Activated naive CD4-positive, alpha-beta T cell (primary cell): ENCODE results near the gene ZNF490.
A peak's percentile ranks its signal among the peaks of the same experiment; 100 is the strongest.
"Not testable (repeated sequence)": the region's sequence is repeated elsewhere in the genome, so short reads cannot be mapped to it uniquely, and the experiment has no call there.

Experiments used
- DNase-seq, 4 experiments: peaks; one replicate each; lab custom pipeline; 2025; lab: John Stamatoyannopoulos, UW

ZNF490 gene

DNA sequence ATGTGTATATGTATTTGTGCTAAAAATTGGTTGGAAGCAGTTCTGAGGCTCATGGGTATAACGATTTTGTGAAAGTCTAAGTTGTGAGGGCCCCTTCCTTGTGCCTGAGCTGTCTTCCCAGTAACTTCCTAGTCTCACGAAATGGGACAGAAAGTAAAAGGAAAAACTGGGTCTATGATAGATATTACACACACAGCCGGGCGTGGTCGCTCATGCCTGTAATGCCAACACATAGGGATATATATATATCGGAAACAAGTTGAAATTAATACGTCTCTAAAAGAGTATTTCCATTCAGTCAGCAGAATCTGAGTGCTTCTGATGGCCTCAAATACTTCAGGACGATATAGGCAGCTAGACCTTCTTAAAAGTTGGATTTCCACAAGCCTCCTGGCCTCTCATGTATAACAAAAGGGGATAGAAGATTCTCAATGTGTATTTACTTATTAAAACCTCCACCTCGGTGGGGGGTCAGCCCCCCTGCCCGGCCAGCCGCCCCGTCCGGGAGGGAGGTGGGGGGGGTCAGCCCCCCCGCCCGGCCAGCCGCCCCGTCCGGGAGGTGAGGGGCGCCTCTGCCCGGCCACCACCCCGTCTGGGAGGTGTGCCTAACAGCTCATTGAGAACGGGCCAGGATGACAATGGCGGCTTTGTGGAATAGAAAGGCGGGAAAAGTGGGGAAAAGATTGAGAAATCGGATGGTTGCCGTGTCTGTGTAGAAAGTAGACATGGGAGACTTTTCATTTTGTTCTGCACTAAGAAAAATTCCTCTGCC lies 10.8 kb upstream of the ZNF490 start:
- DNase-seq = not testable (repeated sequence)

GRCh38 chr19:12617646-12618045 lies 7.0 kb upstream of the ZNF490 start:
- DNase-seq = no peak

DNA sequence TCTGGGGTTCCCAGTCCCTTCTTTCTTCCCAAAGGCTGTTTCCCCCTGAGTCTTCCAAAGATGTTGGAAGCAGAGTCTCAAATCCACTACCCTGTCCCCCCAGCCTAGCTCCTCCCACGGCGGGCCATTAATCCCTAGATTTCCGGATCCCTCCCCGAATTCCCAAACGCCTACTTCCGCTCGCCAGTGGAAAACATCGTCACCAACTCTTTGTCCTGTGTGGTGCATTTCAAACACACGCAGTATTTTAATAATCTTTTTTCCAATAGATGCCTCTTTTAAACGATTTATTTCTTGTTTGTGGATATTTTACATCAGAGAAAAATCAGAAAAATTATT lies 717 bp upstream of the ZNF490 start:
- DNase-seq = no peak

- no peak for DNase-seq
Observed at GRCh38 chr19:12607631-12608030, 3.0 kb downstream of the ZNF490 start.

DNA sequence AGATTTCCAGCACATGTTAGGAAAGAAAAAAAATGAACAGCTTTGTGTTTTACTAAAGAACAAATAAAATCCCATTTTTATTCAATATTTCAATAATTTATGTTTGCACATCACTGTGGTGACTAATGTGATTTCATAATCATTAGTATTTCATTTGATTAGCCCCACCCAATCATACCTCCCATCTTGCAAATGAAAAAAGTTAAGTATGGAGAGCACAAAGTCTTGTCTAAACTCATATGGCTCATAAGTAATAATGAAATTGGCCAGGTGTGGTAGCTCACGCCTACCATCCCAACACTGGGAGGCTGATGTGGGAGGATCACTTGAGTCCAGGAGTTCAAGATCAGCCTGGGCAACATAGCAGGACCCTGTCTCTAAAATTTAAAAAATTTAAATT lies 3.8 kb downstream of the ZNF490 start:
- no peak for DNase-seq

GRCh38 chr19:12603714-12604113 lies 6.9 kb downstream of the ZNF490 start:
- no peak for DNase-seq

DNA sequence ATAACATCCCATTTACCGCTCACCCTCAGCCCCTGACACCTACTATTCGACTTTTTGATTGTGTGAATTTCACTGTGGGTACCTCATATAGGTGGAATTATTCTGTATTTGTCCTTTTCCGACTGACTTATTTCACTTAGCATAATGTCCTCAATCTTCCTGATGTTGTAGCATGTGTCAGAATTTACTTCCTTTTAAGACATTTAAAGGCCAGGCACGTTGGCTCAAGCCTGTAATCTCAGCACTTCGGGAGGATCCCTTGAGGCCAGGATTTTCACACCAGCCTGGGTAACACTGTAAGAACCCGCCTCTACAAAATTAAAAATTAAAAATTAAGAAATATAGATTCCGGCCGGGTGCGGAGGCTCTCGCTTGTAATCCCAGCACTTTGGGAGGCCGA lies 13.0 kb downstream of the ZNF490 start:
- DNase-seq = no peak

GRCh38 chr19:12596927-12597548 lies 13.6 kb downstream of the ZNF490 start:
- no peak for DNase-seq

- no peak for DNase-seq
Observed at GRCh38 chr19:12596485-12596884, 14.1 kb downstream of the ZNF490 start.

- no peak for DNase-seq
Observed at GRCh38 chr19:12581100-12581499, 29.5 kb downstream of the ZNF490 start.

DNA sequence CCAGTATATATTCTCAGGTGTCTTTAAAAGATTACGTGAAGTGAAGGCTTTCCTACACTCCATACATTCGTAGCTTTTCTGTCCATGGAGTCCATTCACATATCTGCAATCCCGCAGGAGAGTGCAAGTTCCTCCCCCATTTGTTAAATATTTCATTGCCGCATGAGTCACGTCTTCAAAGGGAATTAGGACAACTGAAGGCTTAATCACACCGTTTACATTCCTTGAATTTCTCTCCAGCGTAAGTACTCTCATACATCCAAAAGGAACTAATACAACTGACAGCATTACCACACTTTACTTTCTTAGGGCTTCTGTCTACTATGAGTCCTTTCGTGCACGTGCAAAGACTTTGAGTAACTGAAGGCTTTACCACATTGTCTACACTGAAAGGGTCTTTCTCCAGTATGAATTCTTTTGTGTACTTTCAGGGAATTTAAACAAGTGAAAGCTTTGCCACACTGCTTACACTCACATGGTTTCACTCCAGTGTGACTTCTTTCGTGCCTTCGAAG lies 30.4 kb downstream of the ZNF490 start:
- no peak for DNase-seq

- no peak for DNase-seq
Observed at GRCh38 chr19:12578641-12579040, 32.0 kb downstream of the ZNF490 start.

DNA sequence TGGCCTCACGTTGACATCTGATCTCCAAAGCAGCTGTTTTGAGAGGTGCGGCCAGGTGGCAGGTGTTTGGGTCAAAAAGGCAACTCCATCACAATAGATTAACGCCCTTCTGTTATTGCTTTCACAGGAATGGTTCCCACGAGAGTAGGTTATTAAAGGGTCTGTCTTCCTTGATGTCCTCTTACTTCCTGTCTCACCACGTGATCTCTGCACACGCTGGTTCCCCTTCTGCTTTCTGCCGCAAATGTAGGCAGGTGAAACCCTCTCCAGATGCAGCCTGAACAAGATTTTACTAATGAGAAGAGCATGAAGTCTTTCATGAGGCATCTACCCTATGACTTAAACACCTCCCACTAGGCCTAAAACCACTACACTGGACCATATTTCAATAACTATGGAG lies 36.6 kb downstream of the ZNF490 start:
- no peak for DNase-seq

GRCh38 chr19:12567951-12568350 lies 42.7 kb downstream of the ZNF490 start:
- DNase-seq = no peak

DNA sequence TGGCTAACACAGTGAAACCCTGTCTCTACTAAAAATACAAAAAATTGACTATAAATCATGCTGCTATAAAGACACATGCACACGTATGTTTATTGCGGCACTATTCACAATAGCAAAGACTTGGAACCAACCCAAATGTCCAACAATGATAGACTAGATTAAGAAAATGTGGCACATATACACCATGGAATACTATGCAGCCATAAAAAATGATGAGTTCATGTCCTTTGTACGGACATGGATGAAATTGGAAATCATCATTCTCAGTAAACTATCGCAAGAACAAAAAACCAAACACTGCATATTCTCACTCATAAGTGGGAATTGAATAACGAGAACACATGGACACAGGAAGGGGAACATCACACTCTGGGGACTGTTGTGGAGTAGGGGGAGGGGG lies 44.2 kb downstream of the ZNF490 start:
- not testable (repeated sequence) for DNase-seq

DNA sequence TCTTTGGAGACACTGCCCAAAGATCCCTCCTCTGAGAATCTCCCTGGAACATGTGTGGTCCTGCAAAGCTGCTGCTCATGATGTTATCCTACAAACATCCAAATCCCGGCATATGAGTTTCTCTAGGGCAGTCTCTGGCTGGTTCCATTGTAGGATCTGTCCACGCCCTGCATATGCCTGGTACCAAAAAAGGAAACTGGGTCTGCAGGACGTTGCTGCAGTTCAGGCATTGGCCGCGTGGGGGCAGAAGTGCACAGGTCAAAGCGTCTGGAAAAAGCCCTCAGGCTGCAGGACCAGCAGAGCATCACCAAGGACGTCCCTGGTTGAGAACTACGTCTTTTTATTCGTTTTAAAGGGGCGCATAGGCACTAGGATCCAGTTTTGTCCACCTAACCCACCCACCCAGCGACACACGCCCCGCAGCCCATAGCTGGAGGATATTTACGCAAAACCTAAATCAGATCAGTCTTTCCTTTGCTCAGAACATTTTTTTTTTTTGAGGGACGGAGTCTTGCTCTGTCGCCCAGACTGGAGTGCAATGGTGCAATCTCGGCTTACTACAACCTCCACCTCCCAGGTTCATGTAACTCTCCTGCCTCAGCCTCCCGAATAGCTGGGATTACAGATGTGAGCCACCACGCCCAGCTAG lies 46.5 kb downstream of the ZNF490 start:
- peak; percentile 92 to 98 (median 94) for DNase-seq

GRCh38 chr19:12555456-12555930 lies 55.1 kb downstream of the ZNF490 start:
- no peak for DNase-seq

GRCh38 chr19:12551060-12551832 lies 59.4 kb downstream of the ZNF490 start, which contains the start of gene ZNF564:
Gene ZNF564, minus strand, starts transcription at chr19:12551482. Its CDS starts 150 bp downstream, at chr19:12551332.
- DNase-seq = peak; percentile 66 to 83 (median 78)

DNA sequence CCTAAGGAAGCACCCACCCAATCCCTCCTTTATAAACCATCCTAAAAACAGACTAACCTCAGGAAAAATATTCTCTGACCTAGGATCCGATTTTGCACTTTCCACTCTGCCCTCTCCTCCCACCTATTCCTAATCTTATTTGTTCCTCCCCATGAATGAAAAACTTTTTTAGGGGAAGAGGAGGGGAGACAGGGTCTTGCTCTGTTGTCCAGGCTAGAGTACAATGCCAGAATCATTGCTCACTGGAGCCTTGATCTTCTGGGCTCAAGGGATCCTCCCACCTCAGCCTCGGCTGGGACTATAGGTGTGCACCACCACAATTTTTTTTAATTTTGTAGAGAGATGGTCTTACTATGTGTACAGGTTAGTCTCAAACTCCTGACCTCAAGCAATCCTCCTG lies 63.7 kb downstream of the ZNF490 start:
- no peak for DNase-seq

- DNase-seq = no peak
Observed at GRCh38 chr19:12546068-12546467, 64.5 kb downstream of the ZNF490 start.

DNA sequence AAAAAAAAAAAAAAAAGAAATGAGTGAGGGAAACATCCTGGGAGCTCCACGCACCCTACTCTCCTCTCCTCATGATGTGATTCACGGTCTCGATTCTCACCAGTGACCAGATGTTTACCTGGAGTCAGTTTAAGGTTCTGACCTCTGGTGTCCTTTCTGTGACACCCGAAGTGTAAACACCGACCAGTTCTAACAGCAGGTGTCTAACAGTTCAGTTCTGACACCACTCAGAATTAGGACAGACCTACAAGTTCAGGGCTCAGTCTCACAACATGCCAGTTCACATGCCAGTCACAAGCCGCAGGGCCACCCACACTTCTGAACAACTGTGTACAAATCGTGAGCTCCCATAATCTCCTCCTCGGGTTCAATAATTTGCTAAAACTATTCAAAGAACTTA lies 65.3 kb downstream of the ZNF490 start:
- DNase-seq = no peak

DNA sequence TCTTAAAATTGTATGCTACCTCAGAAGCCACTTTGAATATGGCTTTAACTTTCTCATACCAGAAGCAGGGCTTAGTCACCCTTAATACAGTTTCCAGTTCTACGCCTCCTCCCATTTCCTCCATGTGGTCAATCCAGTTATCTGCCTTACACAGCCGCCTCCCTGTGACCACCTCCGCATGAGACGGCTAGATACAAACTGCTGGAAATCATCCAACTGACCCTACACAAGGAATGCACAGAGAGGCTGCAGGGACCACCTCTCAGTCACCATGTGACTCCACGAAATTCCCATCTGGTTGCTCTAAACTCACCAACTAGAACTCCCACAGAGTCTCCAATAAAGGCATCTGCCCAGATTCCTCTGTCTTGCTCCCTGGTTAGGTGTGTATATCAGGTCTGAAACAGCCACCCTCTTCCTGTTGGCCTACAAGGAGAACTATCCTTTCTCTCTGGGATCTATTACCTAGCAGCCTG lies 66.2 kb downstream of the ZNF490 start:
- DNase-seq = no peak
